ENCODE data around the gene HNF4A.
A peak's percentile ranks its signal among the peaks of the same experiment; 100 is the strongest.
"Not testable (repeated sequence)": the region's sequence is repeated elsewhere in the genome, so short reads cannot be mapped to it uniquely, and the experiment has no call there.

The HNF4A gene

GRCh38 chr20:44345941-44346340 lies 9.6 kb upstream of the HNF4A start:
- DNase-seq, result not testable (repeated sequence)

- no peak for DNase-seq
Measured at GRCh38 chr20:44348168-44348659, 7.3 kb upstream of the HNF4A start.

DNA sequence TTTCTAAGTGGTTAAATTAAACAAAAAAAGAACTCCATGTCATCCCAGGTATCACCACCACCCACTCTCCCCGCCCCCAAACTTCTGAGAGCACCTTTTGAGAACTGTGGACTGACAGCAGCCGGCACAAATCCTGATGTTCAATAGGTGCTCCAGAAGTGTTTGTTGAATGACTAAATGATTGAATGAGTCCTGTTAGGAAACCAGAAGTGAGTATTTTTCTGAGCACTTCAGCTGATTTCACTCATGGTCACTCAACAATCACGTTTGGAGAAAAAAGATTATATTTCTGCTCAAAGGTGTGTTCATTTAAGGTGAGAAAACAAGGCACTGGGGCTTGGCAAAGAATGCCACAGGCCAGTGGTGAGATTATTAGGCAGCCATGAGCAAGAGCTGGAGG lies 6.2 kb upstream of the HNF4A start:
- DNase-seq, result no peak

- no peak for DNase-seq
Measured at GRCh38 chr20:44350567-44350966, 4.9 kb upstream of the HNF4A start.

GRCh38 chr20:44354979-44355497 lies 461 bp upstream of the HNF4A start:
- no peak for DNase-seq

- no peak for DNase-seq
Measured at GRCh38 chr20:44356353-44356723, 839 bp downstream of the HNF4A start.

DNA sequence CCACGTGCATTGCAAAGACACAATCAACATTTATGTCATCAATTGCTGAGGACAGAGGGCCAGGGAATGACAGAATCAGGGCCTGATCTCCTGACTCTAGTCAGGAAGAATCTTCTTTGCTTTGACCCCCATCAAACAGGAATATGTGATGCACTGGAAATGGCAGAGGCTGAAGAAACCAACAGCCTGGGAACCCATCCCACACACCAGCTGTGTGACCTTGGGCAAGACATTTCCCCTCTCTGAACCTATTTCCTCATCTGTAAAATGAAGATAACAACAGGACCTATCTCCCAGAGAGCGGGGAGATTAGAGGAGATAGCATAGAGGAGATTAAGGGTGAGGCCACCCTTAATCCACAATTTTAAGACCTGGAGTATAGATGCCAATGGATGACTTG lies 1.5 kb downstream of the HNF4A start:
- no peak for DNase-seq

DNA sequence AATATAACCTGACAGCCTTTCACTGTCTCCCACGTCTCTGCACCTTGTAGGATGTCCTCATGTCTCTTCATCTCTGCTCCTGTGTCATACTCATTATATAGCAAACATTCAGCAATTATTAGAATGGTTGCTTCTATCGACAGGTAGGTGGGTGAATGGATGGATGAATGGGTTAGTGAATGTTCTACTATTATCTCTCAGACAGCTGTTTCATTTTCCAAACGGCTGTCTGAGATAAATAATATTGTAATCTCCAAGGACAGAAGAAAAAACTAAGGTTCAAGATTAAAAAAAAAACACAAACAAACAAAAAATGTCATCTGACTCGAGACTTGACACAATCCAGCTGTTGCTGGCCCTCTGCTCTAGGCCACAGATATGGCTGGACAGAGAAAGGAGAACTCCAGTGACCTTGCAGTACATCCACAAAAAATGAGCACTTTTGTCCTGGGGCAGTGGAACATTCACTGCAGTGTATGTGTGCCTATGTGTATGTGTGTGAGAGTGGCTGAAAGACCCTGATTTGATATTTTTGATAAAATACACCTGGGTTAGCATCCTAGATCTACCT lies 2.1 kb downstream of the HNF4A start:
- DNase-seq, result no peak

- no peak for DNase-seq
Measured at GRCh38 chr20:44358776-44359175, 3.3 kb downstream of the HNF4A start.

- DNase-seq, result no peak
Measured at GRCh38 chr20:44360221-44360620, 4.7 kb downstream of the HNF4A start.

DNA sequence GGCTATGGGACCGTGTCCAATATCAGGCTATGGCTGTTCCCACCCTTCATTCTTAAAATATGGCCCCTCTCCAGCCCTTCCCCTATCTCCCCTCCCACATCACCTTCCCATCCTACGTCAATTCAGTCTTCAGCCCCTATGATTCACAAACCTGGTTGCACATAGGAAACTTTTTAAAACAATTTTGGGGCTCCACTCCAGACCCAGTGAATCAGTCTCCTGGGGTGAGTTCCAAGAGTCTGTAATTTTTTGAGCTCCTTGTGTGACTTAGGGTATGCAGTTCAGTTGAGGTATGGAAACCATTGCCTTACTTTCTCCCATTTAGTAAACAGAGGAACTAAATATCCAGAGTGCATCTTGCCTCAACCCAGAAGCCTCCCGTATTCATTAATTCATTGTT lies 5.5 kb downstream of the HNF4A start:
- DNase-seq, result no peak

DNA sequence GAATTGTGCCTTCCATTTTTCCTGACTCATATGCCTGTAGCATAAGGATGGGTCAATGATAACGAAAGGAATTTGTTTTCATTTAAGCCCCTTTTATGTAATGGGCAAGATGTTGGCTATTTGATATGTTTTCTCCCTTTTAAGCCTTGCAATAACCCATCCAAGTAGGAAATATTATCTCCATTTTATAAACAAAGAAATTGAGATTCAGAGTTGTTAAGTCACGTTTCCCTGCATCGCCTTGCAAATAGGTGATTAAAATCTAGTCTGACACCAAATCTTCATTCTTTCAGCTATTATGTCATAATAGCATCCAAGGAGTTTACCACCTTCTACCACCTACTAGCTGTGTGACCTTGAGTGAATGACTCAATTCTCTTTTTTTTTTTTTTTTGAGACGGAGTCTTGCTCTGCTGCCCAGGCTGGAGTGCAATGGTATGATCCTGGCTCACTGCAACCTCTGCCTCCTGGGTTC lies 7.0 kb downstream of the HNF4A start:
- no peak for DNase-seq

DNA sequence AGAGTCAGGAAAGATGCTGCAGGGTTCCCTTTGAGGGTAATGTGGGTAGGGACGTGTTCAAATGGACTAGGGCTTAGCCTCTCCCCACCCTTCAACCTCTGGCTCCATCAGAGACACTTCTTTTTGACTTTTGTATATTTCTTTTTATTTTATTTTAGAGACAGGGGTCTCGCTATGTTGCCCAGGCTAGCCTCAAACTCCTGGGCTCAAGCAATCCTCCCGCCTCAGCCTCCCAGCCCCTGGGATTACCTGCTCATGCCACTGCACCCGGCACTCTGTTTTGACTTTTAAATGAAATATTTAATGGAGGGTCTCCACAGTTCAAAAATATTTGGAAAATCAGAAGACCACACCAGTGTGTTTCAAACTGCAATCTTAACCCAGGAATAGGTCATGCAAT lies 8.6 kb downstream of the HNF4A start:
- DNase-seq, result no peak

GRCh38 chr20:44364780-44365179 lies 9.3 kb downstream of the HNF4A start:
- no peak for DNase-seq

DNA sequence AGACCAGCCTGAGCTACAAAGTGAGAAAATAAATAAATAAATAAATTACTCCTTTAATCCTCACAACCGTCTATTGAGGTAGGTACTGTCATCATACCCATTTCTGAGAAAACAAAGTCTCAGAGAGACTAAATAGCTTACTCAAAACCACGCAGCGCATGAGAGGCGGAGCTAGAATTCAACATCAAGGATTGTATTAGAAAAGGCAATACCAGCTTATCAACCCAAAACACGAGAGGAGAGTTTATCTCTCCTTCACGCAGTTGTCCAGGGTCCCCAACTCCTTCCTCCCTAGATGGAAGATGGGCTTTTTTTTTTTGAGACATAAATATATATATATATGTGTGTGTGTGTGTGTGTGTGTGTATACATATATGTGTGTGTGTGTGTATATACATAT lies 12.2 kb downstream of the HNF4A start:
- DNase-seq, result no peak

GRCh38 chr20:44370639-44371218 lies 15.2 kb downstream of the HNF4A start:
- DNase-seq, result no peak

- no peak for DNase-seq
Measured at GRCh38 chr20:44382641-44383040, 27.1 kb downstream of the HNF4A start.

GRCh38 chr20:44384423-44385027 lies 29.0 kb downstream of the HNF4A start:
- DNase-seq, result peak; percentile 89 to 93

- DNase-seq, result peak; percentile 84 to 87
Measured at GRCh38 chr20:44388466-44389023, 33.0 kb downstream of the HNF4A start.

- no peak for DNase-seq
Measured at GRCh38 chr20:44389871-44390270, 34.4 kb downstream of the HNF4A start.

DNA sequence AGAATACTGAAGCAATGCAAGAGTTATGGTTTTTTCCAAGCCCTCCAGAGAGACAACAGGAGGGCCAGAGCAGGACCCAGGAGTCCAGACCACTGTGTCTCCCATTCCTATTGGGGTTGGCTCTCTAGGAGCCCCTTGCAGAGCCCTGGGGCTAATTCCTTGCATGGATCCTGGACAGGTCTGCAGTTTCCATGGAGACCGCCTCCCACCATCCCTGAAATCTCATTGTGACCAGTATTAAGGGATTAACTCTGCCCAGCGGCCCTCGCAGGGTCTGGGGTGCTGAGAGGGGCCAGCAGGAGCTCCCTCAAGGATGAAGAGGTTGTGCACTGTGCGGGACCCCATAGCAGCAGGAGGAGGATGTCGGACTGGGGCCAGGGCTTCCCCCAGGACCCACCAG lies 34.8 kb downstream of the HNF4A start:
- DNase-seq, result no peak

- DNase-seq, result no peak
Measured at GRCh38 chr20:44392088-44392775, 36.7 kb downstream of the HNF4A start.
